A549 (cell line): Measurements from ENCODE around the gene EME2. TPM values are rescaled to one million over a fixed set of nuclear protein-coding genes. Genes with fewer than 3 reads are reported as not detected.
"Not testable (repeated sequence)": the region's sequence is repeated elsewhere in the genome, so short reads cannot be mapped to it uniquely, and the experiment has no call there.

Source experiments
- ATAC-seq, 2 experiments: fragments of 200-7000 bp in 1 of 2; fragments of >200 bp in 1 of 2; cut with Nextera tagmentation in 1 of 2; cut with Tn5 transposase in 1 of 2; 3 replicates each; pipeline versions ENCODE4 v1.8.0 to v1.9.1; 2018 to 2020; ENCODE audit warnings: mild to moderate bottlenecking in 1 of 2, moderate library complexity in 1 of 2
- CTCF ChIA-PET: fragments of 300-600 bp; sonication (Branson Sonifier 250); formaldehyde crosslinking; extraction: SDS; loops from one replicate; lab custom pipeline; 2021; ENCODE audit warnings: antibody characterized with exemption, inconsistent platforms; lab: Yijun Ruan, JAX
- POLR2A ChIA-PET: fragments of 350-600 bp; formaldehyde crosslinking; extraction: SDS; loops from one replicate; lab custom pipeline; 2021; ENCODE audit warnings: antibody characterized with exemption, inconsistent platforms; lab: Yijun Ruan, JAX
- DNase-seq, 2 experiments: peaks; one replicate each; pipeline versions ENCODE4 v3.0.0 to v3.0.0-alpha.2; 2011 to 2016; ENCODE audit warnings: low read depth in 1 of 2, low spot score in 1 of 2
- FAIRE-seq: peaks from 2 replicates; lab custom pipeline; 2011; peaks lifted over from hg19 to GRCh38; lab: Jason Lieb, UNC
- H3K27ac ChIP-seq, 2 experiments: fragments of >200 bp; sonication (Bioruptor Twin); formaldehyde crosslinking; 3 replicates each; pipeline ENCODE4 v1.5.1; 2016 to 2017
- H3K4me1 ChIP-seq: fragments of >200 bp; sonication (Bioruptor Twin); formaldehyde crosslinking; 3 replicates; pipeline ENCODE4 v1.6.1; 2016
- H3K4me2 ChIP-seq: fragments of >200 bp; sonication (Bioruptor Twin); formaldehyde crosslinking; 3 replicates; pipeline ENCODE4 v1.6.1; 2016
- H3K4me3 ChIP-seq: fragments of >200 bp; sonication (Bioruptor Twin); formaldehyde crosslinking; 3 replicates; pipeline ENCODE4 v1.5.1; 2016
- H3K9me3 ChIP-seq: fragments of >200 bp; sonication (Bioruptor Twin); formaldehyde crosslinking; 3 replicates; pipeline ENCODE4 v1.6.1; 2016
- ATOH8 ChIP-seq: fragments of 250-450 bp; sonication (Bioruptor Pico); IDR thresholded peaks from 2 replicates; pipeline ENCODE4 v1.5.0; 2020; ENCODE audit warnings: low read depth, mild to moderate bottlenecking, moderate library complexity
- CBX8 ChIP-seq: fragments of 200-600 bp; sonication (generic); IDR thresholded peaks from 2 replicates; pipeline ENCODE4 v1.6.1; 2016
- CTCF ChIP-seq: fragments of >200 bp; sonication (Bioruptor Twin); formaldehyde crosslinking; IDR thresholded peaks from 3 replicates; pipeline ENCODE4 v1.5.1; 2016
- EHMT2 ChIP-seq: fragments of 200-600 bp; sonication (generic); IDR thresholded peaks from 2 replicates; pipeline ENCODE4 v1.6.1; 2016; ENCODE audit warnings: antibody characterized with exemption, low read depth, mild to moderate bottlenecking, moderate library complexity
- ELK1 ChIP-seq: fragments of 150-350 bp; IDR thresholded peaks from 2 replicates; pipeline ENCODE4 v1.6.1; 2014; ENCODE audit warnings: low read depth, mild to moderate bottlenecking, low read length
- FOSB ChIP-seq: fragments of 250-450 bp; sonication (Bioruptor Pico); IDR thresholded peaks from 2 replicates; pipeline ENCODE4 v1.5.0; 2020; ENCODE audit warnings: mild to moderate bottlenecking, moderate library complexity
- HMGXB4 ChIP-seq: fragments of 250-450 bp; sonication (Bioruptor Pico); IDR thresholded peaks from 2 replicates; pipeline ENCODE4 v1.5.0; 2021; ENCODE audit warnings: mild to moderate bottlenecking, moderate library complexity, borderline replicate concordance
- HOXA7 ChIP-seq: fragments of 250-450 bp; sonication (Bioruptor Pico); IDR thresholded peaks from 2 replicates; pipeline ENCODE4 v1.5.0; 2020; ENCODE audit warnings: mild to moderate bottlenecking, moderate library complexity
- JUNB ChIP-seq: fragments of >200 bp; sonication (Bioruptor Twin); formaldehyde crosslinking; IDR thresholded peaks from 2 replicates; pipeline ENCODE4 v1.6.1; 2016
- MAFK ChIP-seq: fragments of 450-650 bp; IDR thresholded peaks from 2 replicates; pipeline ENCODE4 v1.6.1; 2014; ENCODE audit not compliant: partially characterized antibody
- MAX ChIP-seq: IDR thresholded peaks from 2 replicates; pipeline ENCODE4 v1.6.1; 2012
- MAZ ChIP-seq: fragments of 150-350 bp; IDR thresholded peaks from 2 replicates; pipeline ENCODE4 v1.6.1; 2014; ENCODE audit warnings: antibody characterized with exemption, low read depth, low read length, borderline replicate concordance
- NFE2L2 ChIP-seq: fragments of 150-350 bp; conservative IDR thresholded peaks from 2 replicates; pipeline ENCODE4 v1.6.1; 2014; ENCODE audit warnings: low read length
- NR3C1 ChIP-seq: fragments of >200 bp; sonication (Bioruptor Twin); formaldehyde crosslinking; IDR thresholded peaks from 3 replicates; pipeline ENCODE4 v1.6.1; 2017
- PBX3 ChIP-seq: IDR thresholded peaks from 2 replicates; pipeline ENCODE4 v1.6.1; 2012
- RCOR1 ChIP-seq: fragments of 150-350 bp; IDR thresholded peaks from 2 replicates; pipeline ENCODE4 v1.6.1; 2014; ENCODE audit warnings: antibody characterized with exemption, low read length, low read depth
- SMC3 ChIP-seq: fragments of >200 bp; sonication (Bioruptor Twin); formaldehyde crosslinking; IDR thresholded peaks from 3 replicates; pipeline ENCODE4 v1.6.1; 2018; ENCODE audit warnings: inconsistent platforms
- USF2 ChIP-seq: fragments of 450-650 bp; IDR thresholded peaks from 2 replicates; pipeline ENCODE4 v1.6.1; 2014; ENCODE audit warnings: antibody characterized with exemption
- ZC3H11A ChIP-seq: fragments of 450-650 bp; IDR thresholded peaks from 2 replicates; pipeline ENCODE4 v1.6.1; 2014; ENCODE audit warnings: antibody characterized with exemption, mild to moderate bottlenecking
- ZNF302 ChIP-seq: fragments of 250-450 bp; sonication (Bioruptor Pico); IDR thresholded peaks from 2 replicates; pipeline ENCODE4 v1.9.0; 2021; ENCODE audit warnings: inconsistent platforms, mild to moderate bottlenecking, moderate library complexity
- ZSCAN20 ChIP-seq: fragments of 250-450 bp; sonication (Bioruptor Pico); IDR thresholded peaks from 2 replicates; pipeline ENCODE4 v1.8.0; 2022; ENCODE audit warnings: mild to moderate bottlenecking, moderate library complexity
- WGBS: methylation state at CpG from one replicate; pipeline ENCODE4 v1.1.6; 2017; ENCODE audit errors: missing lambda C conversion rate; 5-methylcytosine and 5-hydroxymethylcytosine counted together
- polyA plus RNA-seq, 4 experiments: library from polyadenylated mRNA; depleted of rRNA in 3 of 4; stranded (reverse); fragments of >200 nt; fragmentation: RNase III in 1 of 4; extraction: RNeasy Plus Mini Kit Qiagen cat#74134 plus additional on column Dnase treatment in 1 of 4; gene quantifications; 2 replicates in 3 of 4; 3 replicates in 1 of 4; pipeline ENCODE4 v1.2.3, GENCODE V29; 2011 to 2017

EME2 gene
- polyA plus RNA-seq, 2 of the 4 experiments (the other 2 are of a cell fraction) = 2.9 to 16.5 TPM

GRCh38 chr16:1732071-1732470 lies 40.5 kb upstream of the EME2 start:
- DNase-seq = no peak
- Histone ChIP-seq H3K4me1 (no peaks in the 10 kb centered on the region), H3K4me3 (no peak overlapping the region)
- CTCF ChIA-PET = interaction anchor here (1.3 to 6.8 kb wide), 3 partner anchors 21 to 41 kb away, joined by 3 to 34 read pairs (median 4); partner anchors contain the start of gene MAPK8IP3
- TF ChIP-seq HOXA7 (CRISPR knock-in tag) (no peak), CBX8 (no peak), ELK1 (no peak), PBX3 (no peak), HMGXB4 (CRISPR knock-in tag) (no peak), RCOR1 (no peak), NFE2L2 (no peak), USF2 (no peak)
- TF ChIP-seq, all 56 proteins: peak for 0
- Histone ChIP-seq H3K27ac (no peak overlapping the region), H3K4me2 (no peak overlapping the region), H3K9me3 (peaks cover 6% of the 10 kb centered on the region; the same call in 1 of the 3 replicates)
- ATAC-seq = no peak
- WGBS = 85% methylated on average over 10 of the region's 14 CpGs
- FAIRE-seq = no peak
- POLR2A ChIA-PET = no interaction called here

- POLR2A ChIA-PET, ATAC-seq: not testable (repeated sequence)
- WGBS = 96% methylated on average over 13 of the region's 21 CpGs
Measured at GRCh38 chr16:1732551-1732987, 40.0 kb upstream of the EME2 start.

GRCh38 chr16:1734123-1734522 lies 38.5 kb upstream of the EME2 start:
- ChIA-PET CTCF (interaction anchor here (1.2 to 6.8 kb wide), 2 partner anchors 9 to 27 kb away, joined by 3 to 34 read pairs; partner anchors contain the start of gene MAPK8IP3), POLR2A (no interaction called here)
- DNase-seq (no peak), FAIRE-seq (no peak), ATAC-seq (no peak)
- Histone ChIP-seq H3K9me3 (peaks cover 6% of the 10 kb centered on the region; the same call in 1 of the 3 replicates), H3K4me3 (no peak overlapping the region), H3K4me2 (no peak overlapping the region), H3K4me1 (no peaks in the 10 kb centered on the region), H3K27ac (no peak overlapping the region)
- WGBS = 96% methylated on average over 7 of the region's 22 CpGs
- TF ChIP-seq PBX3 (no peak), ZC3H11A (no peak), JUNB (no peak), MAFK (no peak), HMGXB4 (CRISPR knock-in tag) (no peak), SMC3 (no peak), CTCF (no peak), ZNF302 (CRISPR knock-in tag) (no peak), NR3C1 (no peak), ATOH8 (CRISPR knock-in tag) (no peak), MAX (no peak), EHMT2 (no peak), MAZ (no peak), ZSCAN20 (CRISPR knock-in tag) (no peak), FOSB (no peak)

More at GRCh38 chr16:1732551-1732987, 40.0 kb upstream of the EME2 start:
- H3K4me2 ChIP-seq, H3K4me1 ChIP-seq, H3K9me3 ChIP-seq, H3K27ac ChIP-seq, H3K4me3 ChIP-seq, FAIRE-seq, DNase-seq: not testable (repeated sequence)
- CTCF ChIA-PET = interaction anchor here (1.3 to 6.8 kb wide), 3 partner anchors 20 to 41 kb away, joined by 3 to 34 read pairs (median 4); partner anchors contain the start of gene MAPK8IP3
